HG03060 (cell line): Measurements from ENCODE around the gene PLD5.
A peak's percentile ranks its signal among the peaks of the same experiment; 100 is the strongest.
"Not testable (repeated sequence)": the region's sequence is repeated elsewhere in the genome, so short reads cannot be mapped to it uniquely, and the experiment has no call there.

ENCODE experiments used
- ATAC-seq: cut with Tn5 transposase; IDR thresholded peaks from one replicate; pipeline ENCODE4 v1.9.1; 2021; ENCODE audit warnings: low read depth, moderate number of reproducible peaks; ENCODE audit not compliant: unreplicated experiment

PLD5 gene

DNA sequence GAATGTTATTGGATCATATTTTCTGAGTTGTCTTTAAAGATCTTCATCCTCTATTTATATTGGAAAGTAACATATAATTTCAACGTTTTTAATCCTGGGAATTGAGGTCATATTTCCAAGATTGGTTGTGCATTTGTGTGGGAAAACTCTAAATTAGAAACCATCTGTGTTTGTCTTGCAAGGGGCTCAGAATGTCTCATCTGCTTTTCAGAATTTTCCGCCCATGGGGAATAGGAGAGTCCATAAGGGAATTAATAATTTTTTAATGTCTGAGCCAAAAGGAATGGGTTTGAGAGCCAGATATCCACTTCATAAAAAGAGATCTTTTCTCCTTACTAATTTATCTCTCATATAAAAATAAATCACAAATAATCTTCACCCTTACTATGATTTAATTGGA is 440.8 kb downstream of the PLD5 start:
- no peak for ATAC-seq

DNA sequence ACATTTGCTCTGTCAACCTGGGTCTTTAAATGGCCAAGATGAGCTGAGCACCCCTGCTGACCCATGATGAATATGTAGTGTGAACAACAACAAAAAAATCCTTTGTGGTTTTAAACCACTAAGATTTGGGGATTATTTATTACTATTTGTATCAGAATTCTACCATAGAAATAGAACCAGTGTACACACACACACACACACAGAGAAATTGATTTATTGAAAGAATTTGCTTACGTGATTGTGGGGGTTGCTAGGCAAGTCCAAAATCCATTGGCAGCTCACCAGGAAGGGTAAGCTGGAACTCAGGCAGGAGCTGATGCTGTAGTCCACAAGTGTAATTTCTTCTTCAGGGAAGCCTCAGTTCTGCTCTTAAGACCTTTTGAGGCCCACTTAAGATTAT is 443.1 kb downstream of the PLD5 start:
- ATAC-seq = no peak

DNA sequence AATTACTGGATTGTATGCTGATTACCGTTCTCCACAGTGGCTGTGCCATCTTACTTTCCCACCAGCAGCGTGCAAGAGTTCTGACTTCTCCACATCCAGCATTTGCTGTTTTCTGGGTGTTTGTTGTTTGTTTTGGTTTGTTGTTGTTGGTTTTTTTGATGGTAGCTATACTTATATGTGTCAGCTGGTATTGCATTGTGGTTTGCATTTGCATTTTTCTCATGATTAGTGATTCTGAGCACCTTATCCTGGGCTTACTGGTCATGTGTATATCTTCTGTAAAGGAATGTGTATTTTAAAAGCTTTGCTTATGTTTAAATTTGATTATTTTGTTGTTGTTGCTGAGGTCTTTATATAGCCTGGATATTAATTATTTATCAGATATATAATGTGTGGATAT is 458.7 kb downstream of the PLD5 start:
- no peak for ATAC-seq

DNA sequence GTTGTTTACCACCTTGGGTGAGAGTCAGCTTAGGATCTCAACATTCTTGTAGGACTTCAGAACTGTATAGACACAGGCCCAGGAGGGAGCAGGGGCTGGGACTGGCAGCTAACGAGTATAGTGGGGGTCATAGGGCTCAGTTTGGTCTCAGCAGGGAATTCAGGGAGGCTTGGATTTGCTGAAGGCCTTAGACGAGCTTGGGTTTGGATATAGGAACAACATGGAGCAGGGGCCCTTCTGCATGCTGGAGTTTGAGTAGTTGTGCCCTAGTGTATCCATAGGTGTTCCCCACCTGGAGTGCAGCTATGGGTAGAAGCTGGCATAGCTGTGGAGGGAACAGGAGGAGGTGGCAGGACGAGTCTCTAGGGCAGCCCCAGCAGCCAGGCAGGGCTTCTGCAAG is 462.2 kb downstream of the PLD5 start:
- no peak for ATAC-seq

DNA sequence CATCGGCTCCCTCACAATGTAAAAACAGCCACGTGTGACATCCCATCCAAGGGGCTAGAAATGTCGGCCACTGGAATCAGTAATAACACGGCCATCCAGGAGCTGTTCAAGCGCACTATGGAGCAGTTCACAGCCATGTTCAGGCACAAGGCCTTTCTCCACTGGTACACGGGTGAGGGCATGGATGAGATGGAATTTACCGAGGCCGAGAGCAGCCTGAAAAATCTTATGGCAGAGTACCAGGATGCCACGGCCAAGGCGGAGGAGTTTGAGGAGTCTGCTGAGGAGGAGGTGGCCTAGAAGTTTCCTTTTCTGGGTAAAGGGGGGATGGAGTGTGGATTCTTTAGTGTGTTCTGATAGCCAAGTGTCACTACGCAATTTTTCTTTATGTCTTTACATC is 464.5 kb downstream of the PLD5 start:
- ATAC-seq = no peak

DNA sequence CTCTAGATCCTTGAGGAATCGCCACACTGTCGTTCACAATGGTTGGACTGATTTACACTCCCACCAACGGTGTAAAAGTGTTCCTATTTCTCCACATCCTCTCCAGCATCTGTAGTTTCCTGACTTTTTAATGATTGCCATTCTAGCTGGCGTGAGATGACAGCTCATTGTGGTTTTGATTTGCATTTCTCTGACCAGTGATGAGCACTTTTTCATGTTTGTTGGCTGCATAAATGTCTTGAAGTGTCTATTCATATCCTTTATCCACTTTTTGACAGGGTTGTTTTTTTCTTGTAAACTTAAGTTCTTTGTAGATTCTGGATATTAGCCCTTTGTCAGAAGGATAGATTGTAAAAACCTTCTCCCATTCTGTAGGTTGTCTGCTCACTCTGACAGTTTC is 465.9 kb downstream of the PLD5 start:
- ATAC-seq = peak; percentile 86

DNA sequence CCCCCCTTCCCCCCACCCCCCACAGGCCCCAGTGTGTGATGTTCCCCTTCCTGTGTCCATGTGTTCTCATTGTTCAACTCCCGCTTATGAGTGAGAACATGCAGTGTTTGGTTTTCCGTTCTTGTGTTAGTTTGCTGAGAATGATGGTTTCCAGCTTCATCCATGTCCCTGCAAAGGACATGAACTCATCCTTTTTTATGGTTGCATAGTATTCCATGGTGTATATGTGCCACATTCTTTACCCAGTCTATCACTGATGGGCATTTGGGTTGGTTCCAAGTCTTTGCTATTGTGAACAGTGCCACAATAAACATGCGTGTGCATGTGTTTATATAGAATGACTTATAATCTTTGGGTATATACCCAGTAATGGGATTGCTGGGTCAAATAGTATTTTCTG is 466.3 kb downstream of the PLD5 start:
- not testable (repeated sequence) for ATAC-seq

DNA sequence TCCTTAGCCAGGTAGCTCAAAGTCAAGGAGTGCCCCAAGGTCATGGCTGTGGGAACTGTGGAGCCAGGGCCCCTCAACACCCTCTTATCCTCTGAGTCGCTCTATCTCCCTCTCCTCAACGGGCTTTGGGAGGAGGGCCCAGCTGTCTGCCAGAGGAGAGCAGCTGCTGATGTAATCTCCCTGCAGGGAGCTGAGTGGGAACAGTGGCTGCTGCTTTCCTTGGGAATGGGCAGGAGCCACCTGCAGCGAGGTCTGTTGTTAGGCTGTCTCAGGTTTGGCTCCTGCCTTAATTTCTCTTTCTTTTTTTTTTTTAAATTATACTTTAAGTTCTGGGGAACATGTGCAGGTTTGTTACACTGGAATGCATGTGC is 466.8 kb downstream of the PLD5 start:
- no peak for ATAC-seq

DNA sequence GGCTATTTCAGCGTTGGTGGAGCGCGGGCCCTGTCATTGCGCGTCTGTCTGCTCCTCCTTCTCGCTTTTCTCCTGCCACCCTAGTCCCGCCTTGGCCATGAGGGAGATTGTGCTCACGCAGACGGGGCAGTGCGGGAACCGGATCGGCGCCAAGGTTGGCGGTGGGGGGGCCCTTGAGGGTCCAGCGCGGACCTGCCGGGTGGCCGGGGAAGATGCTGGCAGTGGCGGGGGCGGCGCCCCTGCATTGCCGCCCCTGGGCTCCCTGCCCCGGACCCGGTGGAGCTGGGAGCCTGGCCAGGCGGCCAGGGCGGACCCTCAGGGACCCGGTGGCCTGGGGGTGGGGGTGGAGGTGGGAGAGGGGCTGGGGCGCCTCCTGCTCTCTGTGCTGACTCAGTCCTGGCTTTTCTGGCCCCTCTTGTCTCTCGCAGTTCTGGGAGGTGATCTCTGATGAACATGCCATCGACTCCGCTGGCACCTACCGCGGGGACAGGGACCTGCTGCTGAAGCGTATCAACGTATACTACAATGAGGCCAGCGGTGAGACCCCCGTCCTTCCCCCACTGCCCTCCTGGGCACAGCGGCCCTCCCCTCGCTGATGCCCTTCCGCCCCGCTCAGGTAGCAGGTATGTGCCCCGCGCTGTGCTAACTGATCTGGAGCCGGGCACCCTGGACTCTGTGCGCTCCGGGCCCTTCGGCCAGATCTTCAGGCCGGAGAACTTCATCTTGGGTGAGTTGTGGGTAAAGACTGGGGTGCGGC is 467.3 kb downstream of the PLD5 start:
- no peak for ATAC-seq

DNA sequence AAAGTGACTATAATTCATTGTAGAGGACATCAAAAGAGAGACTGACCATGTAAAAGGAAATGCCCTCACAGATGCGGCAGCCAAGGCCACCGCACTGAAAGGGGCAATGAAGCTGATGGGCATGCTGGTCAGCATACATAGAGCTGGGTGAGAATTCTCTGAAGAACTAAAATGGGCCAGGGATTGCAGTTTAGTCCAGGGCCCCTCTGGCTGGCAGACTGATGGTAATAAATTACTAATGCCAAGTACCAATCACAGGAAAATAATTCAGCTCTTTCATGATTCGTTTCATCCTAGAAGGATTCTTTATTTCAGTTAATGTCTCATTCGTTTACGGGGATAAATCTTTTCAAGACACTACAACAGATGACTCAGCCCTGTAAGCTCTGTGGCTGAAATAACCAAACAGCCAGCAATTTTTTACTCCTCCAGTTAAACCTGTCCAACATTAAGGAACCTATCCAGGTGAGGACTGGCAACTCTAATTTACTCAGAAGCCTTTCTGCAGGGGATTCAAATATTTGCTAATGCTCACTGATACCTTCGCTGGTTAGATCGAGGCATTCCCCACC is 468.7 kb downstream of the PLD5 start:
- ATAC-seq = no peak

DNA sequence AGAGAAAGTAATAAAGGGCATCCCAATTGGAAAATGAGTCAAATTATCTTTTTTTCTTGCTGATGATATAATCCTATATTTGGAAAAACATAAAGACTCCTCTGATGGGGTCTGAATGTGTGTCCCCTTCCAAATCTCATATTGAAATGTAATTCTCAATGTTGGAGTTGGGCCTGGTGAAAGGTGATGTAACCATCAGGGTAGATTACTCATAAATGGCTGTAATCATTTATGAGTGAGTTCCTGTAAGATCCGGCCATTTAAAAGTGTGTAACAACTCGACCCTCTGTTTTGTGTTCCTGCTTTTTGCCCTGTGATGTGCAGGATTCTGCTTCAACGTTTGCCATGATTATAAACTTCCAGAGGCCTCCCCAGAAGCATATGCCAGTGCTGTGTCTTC is 481.3 kb downstream of the PLD5 start:
- ATAC-seq = no peak

DNA sequence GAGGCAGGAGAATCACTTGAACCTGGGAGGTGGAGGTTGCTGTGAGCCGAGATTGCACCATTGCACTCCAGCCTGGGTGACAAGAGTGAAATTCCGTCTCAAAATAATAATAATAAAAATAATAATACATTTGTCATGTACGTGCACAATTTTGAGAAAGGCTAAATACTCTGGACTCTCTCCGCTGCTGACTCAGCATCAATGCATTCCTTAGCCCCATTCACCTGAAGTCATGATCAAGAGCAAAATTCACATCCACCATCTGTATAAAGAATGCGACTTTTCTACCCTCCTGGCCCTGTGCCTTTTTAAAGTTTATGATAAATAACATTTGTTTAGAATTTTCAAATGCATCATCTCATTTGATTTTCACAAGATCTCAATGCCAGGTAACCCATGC is 490.1 kb downstream of the PLD5 start:
- no peak for ATAC-seq

DNA sequence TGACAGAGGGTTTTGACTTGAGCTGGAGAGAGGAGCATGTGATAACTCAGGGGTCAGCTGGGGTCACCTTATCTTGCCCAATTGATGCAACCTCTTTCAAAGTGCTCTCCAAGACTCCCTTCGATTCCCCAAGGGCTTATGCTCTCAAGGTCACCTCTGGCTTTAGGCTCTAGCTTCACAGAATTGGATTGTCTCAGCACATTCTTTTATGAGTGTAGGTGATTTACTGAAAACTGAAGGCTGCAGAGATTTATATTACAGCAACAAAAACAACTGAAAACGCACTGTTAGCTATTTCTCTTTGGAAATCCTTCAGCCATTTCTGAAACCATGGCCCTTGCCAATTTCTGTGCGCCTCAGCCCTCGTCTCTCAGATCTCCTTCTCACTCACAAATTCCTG is 491.1 kb downstream of the PLD5 start:
- ATAC-seq = no peak
